Measurements from ENCODE around the gene NTNG1. TPM values are rescaled to one million over a fixed set of nuclear protein-coding genes. Genes with fewer than 3 reads are reported as not detected.

Gene NTNG1
- total RNA-seq, 2 experiments from 2014 or later, result 2.3 to 5.9 TPM

- Histone ChIP-seq H3K4me1 (ENCODE audit: insufficient read depth, low read length, poor library complexity, severe bottlenecking) (no peaks in the 10 kb centered on the region), H3K27ac (ENCODE audit: low read depth, low read length, poor library complexity, severe bottlenecking) (no peak overlapping the region), H3K9me3 (ENCODE audit: low read length) (no peaks in the 10 kb centered on the region), H2AFZ (ENCODE audit: low read length) (no peak overlapping the region), H4K20me1 (ENCODE audit: insufficient read depth, low read length) (no peaks in the 10 kb centered on the region), H3K4me3 (ENCODE audit: low read depth, low read length, poor library complexity, severe bottlenecking) (no peak overlapping the region), H3K4me2 (ENCODE audit: low read length) (no peak overlapping the region), H3K79me2 (ENCODE audit: insufficient read depth, low read depth, low read length) (no peaks in the 10 kb centered on the region), H3K36me3 (ENCODE audit: insufficient read depth, low read length) (no peaks in the 10 kb centered on the region), H3K9me2 (ENCODE audit: insufficient read depth, low read length) (no peaks in the 10 kb centered on the region)
- no TSS peak for BruUV-seq (replicated peaks)
- ChIA-PET POLR2A (interaction anchor here (0.9 to 1.1 kb wide), 3 partner anchors 11 to 255 kb away, joined by 3 read pairs; no protein-coding TSS in a partner anchor), CTCF (ENCODE audit: unreplicated experiment) (interaction anchor here (0.6 kb wide), 1 partner anchor 9 kb away, joined by 3 read pairs; no protein-coding TSS in a partner anchor)
- DNase-seq (ENCODE audit: low spot score), result no peak
- TF ChIP-seq CTCF (conservative IDR thresholded peaks at IDR 0.05; ENCODE audit: low read length) (no peak), EZH2phosphoT487 (IDR thresholded peaks at IDR 0.05; ENCODE audit: borderline replicate concordance, low read depth, low read length) (no peak)
- intact Hi-C loops (cut with micrococcal nuclease; ENCODE audit: unreplicated experiment), result no loop called here
Measured at GRCh38 chr1:107467286-107467685, 326.4 kb downstream of the NTNG1 start.

GRCh38 chr1:107467811-107468210, 327.0 kb downstream of the NTNG1 start:
- no peak for DNase-seq (ENCODE audit: low spot score)
- Histone ChIP-seq H3K9me2 (ENCODE audit: insufficient read depth, low read length) (no peaks in the 10 kb centered on the region), H4K20me1 (ENCODE audit: insufficient read depth, low read length) (no peaks in the 10 kb centered on the region), H3K4me1 (ENCODE audit: insufficient read depth, low read length, poor library complexity, severe bottlenecking) (no peaks in the 10 kb centered on the region), H3K36me3 (ENCODE audit: insufficient read depth, low read length) (no peaks in the 10 kb centered on the region), H2AFZ (ENCODE audit: low read length) (no peak overlapping the region), H3K27ac (ENCODE audit: low read depth, low read length, poor library complexity, severe bottlenecking) (no peak overlapping the region), H3K4me3 (ENCODE audit: low read depth, low read length, poor library complexity, severe bottlenecking) (no peak overlapping the region), H3K4me2 (ENCODE audit: low read length) (no peak overlapping the region), H3K79me2 (ENCODE audit: insufficient read depth, low read depth, low read length) (no peaks in the 10 kb centered on the region), H3K9me3 (ENCODE audit: low read length) (no peaks in the 10 kb centered on the region)
- intact Hi-C loops (cut with micrococcal nuclease; ENCODE audit: unreplicated experiment), result no loop called here
- ChIA-PET POLR2A (interaction anchor here (0.6 kb wide), 1 partner anchor 875 kb away, joined by 3 read pairs; no protein-coding TSS in a partner anchor), CTCF (ENCODE audit: unreplicated experiment) (no interaction called here)
- no peak for TF ChIP-seq CTCF (conservative IDR thresholded peaks at IDR 0.05; ENCODE audit: low read length)
- no peak for TF ChIP-seq EZH2phosphoT487 (IDR thresholded peaks at IDR 0.05; ENCODE audit: borderline replicate concordance, low read depth, low read length)
- BruUV-seq (replicated peaks), result no TSS peak

GRCh38 chr1:107473065-107473464, 332.2 kb downstream of the NTNG1 start:
- Histone ChIP-seq H4K20me1 (ENCODE audit: insufficient read depth, low read length) (no peaks in the 10 kb centered on the region), H3K9me3 (ENCODE audit: low read length) (no peaks in the 10 kb centered on the region), H3K27ac (ENCODE audit: low read depth, low read length, poor library complexity, severe bottlenecking) (no peak overlapping the region), H3K79me2 (ENCODE audit: insufficient read depth, low read depth, low read length) (no peaks in the 10 kb centered on the region), H3K9me2 (ENCODE audit: insufficient read depth, low read length) (no peaks in the 10 kb centered on the region), H3K36me3 (ENCODE audit: insufficient read depth, low read length) (no peaks in the 10 kb centered on the region), H2AFZ (ENCODE audit: low read length) (no peak overlapping the region), H3K4me1 (ENCODE audit: insufficient read depth, low read length, poor library complexity, severe bottlenecking) (no peaks in the 10 kb centered on the region), H3K4me3 (ENCODE audit: low read depth, low read length, poor library complexity, severe bottlenecking) (no peak overlapping the region), H3K4me2 (ENCODE audit: low read length) (no peak overlapping the region)
- POLR2A ChIA-PET, result interaction anchor here (0.7 to 2.4 kb wide), 6 partner anchors 10 to 156 kb away, joined by 3 to 9 read pairs (median 3); no protein-coding TSS in a partner anchor
- intact Hi-C loops (cut with micrococcal nuclease; ENCODE audit: unreplicated experiment), result no loop called here
- CTCF ChIA-PET (ENCODE audit: unreplicated experiment), result no interaction called here
- DNase-seq (ENCODE audit: low spot score), result no peak
- BruUV-seq (replicated peaks), result no TSS peak
- no peak for TF ChIP-seq CTCF (conservative IDR thresholded peaks at IDR 0.05; ENCODE audit: low read length)
- TF ChIP-seq EZH2phosphoT487 (IDR thresholded peaks at IDR 0.05; ENCODE audit: borderline replicate concordance, low read depth, low read length), result no peak
